SK-N-SH treated with all-trans-retinoic acid at 6 μM for 48 hours (cell line): ENCODE measurements around the gene ARIH2.

ENCODE experiments used
- ARNTL ChIP-seq: fragments of 450-650 bp; formaldehyde crosslinking; IDR thresholded peaks from 2 replicates; pipeline ENCODE4 v1.5.0; 2020; ENCODE audit warnings: low read depth, mild to moderate bottlenecking, moderate library complexity, borderline replicate concordance
- BACH2 ChIP-seq: fragments of 250-450 bp; sonication (Bioruptor Pico); IDR thresholded peaks from 2 replicates; pipeline ENCODE4 v1.9.0; 2021; ENCODE audit warnings: mild to moderate bottlenecking, borderline replicate concordance
- CREB5 ChIP-seq: fragments of 250-450 bp; sonication (Bioruptor Pico); IDR thresholded peaks from 2 replicates; pipeline ENCODE4 v1.5.1; 2020; ENCODE audit warnings: low read depth, mild to moderate bottlenecking, moderate library complexity
- CSRNP3 ChIP-seq: fragments of 250-450 bp; sonication (Bioruptor Pico); IDR thresholded peaks from 2 replicates; pipeline ENCODE4 v1.5.1; 2021; ENCODE audit warnings: mild to moderate bottlenecking, moderate library complexity
- ESRRG ChIP-seq: fragments of 250-450 bp; sonication (Bioruptor Pico); IDR thresholded peaks from 2 replicates; pipeline ENCODE4 v1.6.1; 2021; ENCODE audit warnings: mild to moderate bottlenecking
- ISL1 ChIP-seq: fragments of 250-450 bp; sonication (Bioruptor Pico); IDR thresholded peaks from 2 replicates; pipeline ENCODE4 v2.1.2; 2022; ENCODE audit warnings: mild to moderate bottlenecking, moderate library complexity
- OSR1 ChIP-seq: fragments of 250-450 bp; sonication (Bioruptor Pico); IDR thresholded peaks from 2 replicates; pipeline ENCODE4 v1.8.0; 2022; ENCODE audit warnings: moderate library complexity, mild to moderate bottlenecking, inconsistent platforms
- PATZ1 ChIP-seq: fragments of 250-450 bp; sonication (Bioruptor Pico); IDR thresholded peaks from 2 replicates; pipeline ENCODE4 v1.8.0; 2020; ENCODE audit warnings: mild to moderate bottlenecking, moderate library complexity, borderline replicate concordance
- PPARA ChIP-seq: fragments of 250-450 bp; sonication (Bioruptor Pico); IDR thresholded peaks from 2 replicates; pipeline ENCODE4 v1.5.0; 2020; ENCODE audit warnings: mild to moderate bottlenecking, borderline replicate concordance
- RARB ChIP-seq: fragments of 250-450 bp; sonication (Bioruptor Pico); IDR thresholded peaks from 2 replicates; pipeline ENCODE4 v1.8.0; 2021; ENCODE audit warnings: mild to moderate bottlenecking, moderate library complexity
- TOX ChIP-seq: fragments of 250-450 bp; sonication (Bioruptor Pico); IDR thresholded peaks from 2 replicates; pipeline ENCODE4 v1.8.0; 2021; ENCODE audit warnings: mild to moderate bottlenecking, moderate library complexity, borderline replicate concordance
- ZFP3 ChIP-seq: fragments of 250-450 bp; sonication (Bioruptor Pico); IDR thresholded peaks from 2 replicates; pipeline ENCODE4 v1.5.0; 2020; ENCODE audit warnings: mild to moderate bottlenecking, moderate library complexity
- ZFP30 ChIP-seq: fragments of 450-650 bp; formaldehyde crosslinking; IDR thresholded peaks from 2 replicates; pipeline ENCODE4 v1.5.0; 2022; ENCODE audit warnings: mild to moderate bottlenecking, moderate library complexity
- ZNF565 ChIP-seq: fragments of 450-650 bp; formaldehyde crosslinking; conservative IDR thresholded peaks from 2 replicates; pipeline ENCODE4 v1.5.0; 2020; ENCODE audit warnings: low read depth, mild to moderate bottlenecking, moderate library complexity

- TF ChIP-seq PATZ1, result no peak
- TF ChIP-seq ARNTL, result no peak
- no peak for TF ChIP-seq CSRNP3
- no peak for TF ChIP-seq PPARA
- TF ChIP-seq TOX, result no peak
- no peak for TF ChIP-seq ZFP30 (CRISPR knock-in tag)
- no peak for TF ChIP-seq RARB (CRISPR knock-in tag)
- TF ChIP-seq BACH2, result no peak
- no peak for TF ChIP-seq ESRRG
- TF ChIP-seq OSR1, result no peak
- no peak for TF ChIP-seq ZFP3 (CRISPR knock-in tag)
- TF ChIP-seq ISL1 (CRISPR knock-in tag), result no peak
- no peak for TF ChIP-seq CREB5 (CRISPR knock-in tag)
- no peak for TF ChIP-seq ZNF565 (CRISPR knock-in tag)
Measured at GRCh38 chr3:48938156-48938555, 19.5 kb downstream of the ARIH2 start.
